Measurements from ENCODE around the gene PLPP2.
"Not testable (repeated sequence)": the region's sequence is repeated elsewhere in the genome, so short reads cannot be mapped to it uniquely, and the experiment has no call there.

Gene PLPP2

DNA sequence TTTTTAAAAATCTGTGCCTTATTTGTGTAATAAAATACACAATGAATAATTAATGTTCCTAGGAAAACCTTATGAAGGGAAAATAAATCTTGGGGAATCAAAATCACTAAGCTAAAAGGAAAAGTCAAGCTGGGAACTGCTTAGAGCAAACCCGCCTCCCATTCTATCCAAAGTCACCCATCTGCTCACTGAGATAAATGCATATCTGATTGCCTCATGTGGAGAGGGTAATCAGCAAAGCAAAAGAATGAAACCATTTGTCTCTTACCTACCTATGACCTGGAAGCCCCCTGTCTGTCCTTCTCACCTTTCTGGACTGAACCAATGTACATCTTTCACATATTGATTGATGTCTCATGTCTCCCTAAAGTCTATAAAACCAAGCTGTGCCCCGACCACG is 34.4 kb downstream of the PLPP2 start:
- not testable (repeated sequence) for H3K9ac ChIP-seq (ENCODE audit: low read depth, low read length); H3K4me3 ChIP-seq (ENCODE audit: low read depth, low read length); H3K36me3 ChIP-seq (ENCODE audit: control insufficient read depth, insufficient read depth, low read length); H3K27ac ChIP-seq (ENCODE audit: low read depth, low read length); H3K27me3 ChIP-seq (ENCODE audit: control insufficient read depth, insufficient read depth, low read length); H3K4me1 ChIP-seq (ENCODE audit: control insufficient read depth, insufficient read depth, low read length)
- H3K9me3 ChIP-seq (ENCODE audit: control insufficient read depth, insufficient read depth, low read length) = peaks cover 17% of the 10 kb centered on the region

GRCh38 chr19:252421-253186 is 38.6 kb downstream of the PLPP2 start:
- H3K4me1 ChIP-seq (ENCODE audit: control insufficient read depth, insufficient read depth, low read length); H3K4me3 ChIP-seq (ENCODE audit: low read depth, low read length); H3K36me3 ChIP-seq (ENCODE audit: control insufficient read depth, insufficient read depth, low read length); H3K27ac ChIP-seq (ENCODE audit: low read depth, low read length); H3K27me3 ChIP-seq (ENCODE audit: control insufficient read depth, insufficient read depth, low read length); H3K9ac ChIP-seq (ENCODE audit: low read depth, low read length): not testable (repeated sequence)
- H3K9me3 ChIP-seq (ENCODE audit: control insufficient read depth, insufficient read depth, low read length) = peaks cover 11% of the 10 kb centered on the region; the same call in 1 of the 2 replicates

DNA sequence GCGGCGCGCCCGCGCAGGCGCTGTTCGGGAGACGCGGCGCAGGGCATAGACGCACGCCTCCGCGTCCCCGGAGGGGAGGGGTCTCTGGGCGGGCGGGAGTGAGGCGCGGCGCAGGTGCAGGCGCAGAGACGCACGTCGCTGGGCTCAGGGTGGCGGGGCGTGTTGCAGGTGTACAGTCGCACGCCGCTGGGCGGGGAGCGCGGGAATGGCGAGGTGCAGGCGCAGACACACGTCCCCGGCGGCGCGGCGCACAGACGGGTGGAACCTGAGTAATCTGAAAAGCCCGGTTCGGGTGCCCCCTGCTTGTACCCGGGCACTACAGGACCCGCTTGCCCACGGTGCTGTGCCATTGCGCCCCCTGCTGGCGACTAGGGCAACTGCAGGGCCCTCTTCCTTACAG is 44.7 kb downstream of the PLPP2 start:
- no peaks in the 10 kb centered on the region for H3K36me3 ChIP-seq (ENCODE audit: control insufficient read depth, insufficient read depth, low read length)
- H3K27ac ChIP-seq (ENCODE audit: low read depth, low read length) = no peak overlapping the region

DNA sequence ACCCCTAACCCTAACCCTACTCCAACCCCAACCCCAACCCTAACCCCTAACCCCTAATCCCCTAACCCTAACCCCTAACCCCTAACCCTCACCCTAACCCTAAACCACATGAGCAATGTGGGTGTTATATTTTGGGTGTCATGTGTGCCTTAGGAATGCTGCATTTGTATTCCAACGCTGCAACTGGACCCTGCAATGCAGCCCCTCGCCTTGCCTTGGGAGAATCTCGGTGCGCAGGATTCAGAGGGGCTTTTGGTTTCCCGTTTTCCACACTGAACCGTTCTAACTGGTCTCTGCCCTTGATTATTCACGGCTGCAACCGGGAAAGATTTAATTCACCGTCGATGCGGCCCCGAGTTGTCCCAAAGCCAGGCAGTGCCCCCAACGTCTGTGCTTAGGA is 45.3 kb downstream of the PLPP2 start:
- H3K27ac ChIP-seq (ENCODE audit: low read depth, low read length); H3K9me3 ChIP-seq (ENCODE audit: control insufficient read depth, insufficient read depth, low read length); H3K4me3 ChIP-seq (ENCODE audit: low read depth, low read length); H3K36me3 ChIP-seq (ENCODE audit: control insufficient read depth, insufficient read depth, low read length); H3K4me1 ChIP-seq (ENCODE audit: control insufficient read depth, insufficient read depth, low read length); H3K9ac ChIP-seq (ENCODE audit: low read depth, low read length); H3K27me3 ChIP-seq (ENCODE audit: control insufficient read depth, insufficient read depth, low read length): not testable (repeated sequence)

More for the DNA sequence above, 44.7 kb downstream of the PLPP2 start:
- H3K4me3 ChIP-seq (ENCODE audit: low read depth, low read length) = no peak overlapping the region
- peaks cover 6% of the 10 kb centered on the region; the same call in 1 of the 2 replicates for H3K9me3 ChIP-seq (ENCODE audit: control insufficient read depth, insufficient read depth, low read length)
- no peaks in the 10 kb centered on the region for H3K27me3 ChIP-seq (ENCODE audit: control insufficient read depth, insufficient read depth, low read length)
- no peak overlapping the region for H3K9ac ChIP-seq (ENCODE audit: low read depth, low read length)
- no peaks in the 10 kb centered on the region for H3K4me1 ChIP-seq (ENCODE audit: control insufficient read depth, insufficient read depth, low read length)

DNA sequence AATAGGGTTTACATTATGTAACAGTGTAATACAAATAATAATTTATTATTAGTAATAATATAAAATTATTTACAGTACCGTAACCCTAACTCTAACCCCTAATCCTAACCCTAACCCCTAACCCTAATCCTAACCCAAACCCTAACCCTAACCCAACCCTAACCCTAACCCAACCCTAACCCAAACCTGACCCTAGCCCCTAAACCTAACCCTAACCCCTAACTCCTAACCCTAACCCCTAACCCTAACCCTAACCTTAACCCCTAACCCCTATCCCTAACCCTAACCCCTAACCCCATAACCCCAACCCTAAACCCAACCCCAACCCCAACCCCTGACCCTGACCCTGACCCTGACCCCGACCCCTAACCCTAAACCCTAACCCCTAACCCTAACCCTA is 45.7 kb downstream of the PLPP2 start:
- Histone ChIP-seq H3K9me3 (ENCODE audit: control insufficient read depth, insufficient read depth, low read length) (peaks cover 6% of the 10 kb centered on the region; the same call in 1 of the 2 replicates), H3K9ac (ENCODE audit: low read depth, low read length) (no peak overlapping the region), H3K27ac (ENCODE audit: low read depth, low read length) (no peak overlapping the region), H3K36me3 (ENCODE audit: control insufficient read depth, insufficient read depth, low read length) (no peaks in the 10 kb centered on the region), H3K4me1 (ENCODE audit: control insufficient read depth, insufficient read depth, low read length) (no peaks in the 10 kb centered on the region), H3K27me3 (ENCODE audit: control insufficient read depth, insufficient read depth, low read length) (no peaks in the 10 kb centered on the region), H3K4me3 (ENCODE audit: low read depth, low read length) (no peak overlapping the region)

All from HUES48 (cell line).